ENCODE results near the gene TMEM170B.
A peak's percentile ranks its signal among the peaks of the same experiment; 100 is the strongest.

The TMEM170B gene

GRCh38 chr6:11575408-11576033, 38.0 kb downstream of the TMEM170B start:
- H3K4me1 ChIP-seq (ENCODE audit: insufficient read depth, low read length, poor library complexity, severe bottlenecking), result no peaks in the 10 kb centered on the region
- no peaks in the 10 kb centered on the region for H3K9me3 ChIP-seq (ENCODE audit: insufficient read depth, low read depth, low read length)
- no peak overlapping the region for H3K4me2 ChIP-seq (ENCODE audit: low read depth, low read length, poor library complexity, severe bottlenecking)
- no peaks in the 10 kb centered on the region for H3K27me3 ChIP-seq (ENCODE audit: insufficient read depth, low read length, poor library complexity, severe bottlenecking)
- no peaks in the 10 kb centered on the region for H3K79me2 ChIP-seq (ENCODE audit: insufficient read depth, low read length)
- no peaks in the 10 kb centered on the region for H3K9me2 ChIP-seq (replicated peaks; ENCODE audit: low read depth, low read length)
- TF ChIP-seq EZH2phosphoT487 (IDR thresholded peaks at IDR 0.05; ENCODE audit: borderline replicate concordance) (no peak), CTCF (conservative IDR thresholded peaks at IDR 0.05; ENCODE audit: low read length) (peak; percentile 96)
- H3K4me3 ChIP-seq (ENCODE audit: low read length, poor library complexity, severe bottlenecking), result no peak overlapping the region
- no peaks in the 10 kb centered on the region for H3F3A ChIP-seq (ENCODE audit: low read depth)
- H3K36me3 ChIP-seq (ENCODE audit: insufficient read depth, low read length), result peaks cover 42% of the 10 kb centered on the region; the same call in 1 of the 2 replicates
- H2AFZ ChIP-seq (ENCODE audit: low read length), result no peak overlapping the region
- no peaks in the 10 kb centered on the region for H4K20me1 ChIP-seq (ENCODE audit: insufficient read depth, low read length, poor library complexity, severe bottlenecking)
- no peak overlapping the region for H3K9ac ChIP-seq (ENCODE audit: low read depth, low read length, poor library complexity, severe bottlenecking)

- Histone ChIP-seq H3K4me2 (ENCODE audit: low read depth, low read length, poor library complexity, severe bottlenecking) (no peak overlapping the region), H3K9ac (ENCODE audit: low read depth, low read length, poor library complexity, severe bottlenecking) (no peak overlapping the region), H3K4me3 (ENCODE audit: low read length, poor library complexity, severe bottlenecking) (no peak overlapping the region), H3K9me3 (ENCODE audit: insufficient read depth, low read depth, low read length) (no peaks in the 10 kb centered on the region), H3K27me3 (ENCODE audit: insufficient read depth, low read length, poor library complexity, severe bottlenecking) (no peaks in the 10 kb centered on the region), H3K36me3 (ENCODE audit: insufficient read depth, low read length) (peaks cover 22% of the 10 kb centered on the region; the same call in 1 of the 2 replicates), H2AFZ (ENCODE audit: low read length) (no peak overlapping the region), H3K4me1 (ENCODE audit: insufficient read depth, low read length, poor library complexity, severe bottlenecking) (no peaks in the 10 kb centered on the region), H3F3A (ENCODE audit: low read depth) (no peaks in the 10 kb centered on the region), H4K20me1 (ENCODE audit: insufficient read depth, low read length, poor library complexity, severe bottlenecking) (no peaks in the 10 kb centered on the region), H3K9me2 (replicated peaks; ENCODE audit: low read depth, low read length) (no peaks in the 10 kb centered on the region), H3K79me2 (ENCODE audit: insufficient read depth, low read length) (no peaks in the 10 kb centered on the region)
- TF ChIP-seq EZH2phosphoT487 (IDR thresholded peaks at IDR 0.05; ENCODE audit: borderline replicate concordance) (no peak), CTCF (conservative IDR thresholded peaks at IDR 0.05; ENCODE audit: low read length) (no peak)
Observed at GRCh38 chr6:11580686-11581405, 43.3 kb downstream of the TMEM170B start.

- Histone ChIP-seq H3F3A (ENCODE audit: low read depth) (no peaks in the 10 kb centered on the region), H3K27me3 (ENCODE audit: insufficient read depth, low read length, poor library complexity, severe bottlenecking) (no peaks in the 10 kb centered on the region), H3K4me1 (ENCODE audit: insufficient read depth, low read length, poor library complexity, severe bottlenecking) (no peaks in the 10 kb centered on the region), H3K9me3 (ENCODE audit: insufficient read depth, low read depth, low read length) (no peaks in the 10 kb centered on the region), H4K20me1 (ENCODE audit: insufficient read depth, low read length, poor library complexity, severe bottlenecking) (no peaks in the 10 kb centered on the region), H3K4me2 (ENCODE audit: low read depth, low read length, poor library complexity, severe bottlenecking) (no peak overlapping the region), H3K36me3 (ENCODE audit: insufficient read depth, low read length) (no peaks in the 10 kb centered on the region), H2AFZ (ENCODE audit: low read length) (no peak overlapping the region), H3K9me2 (replicated peaks; ENCODE audit: low read depth, low read length) (no peaks in the 10 kb centered on the region), H3K4me3 (ENCODE audit: low read length, poor library complexity, severe bottlenecking) (no peak overlapping the region), H3K9ac (ENCODE audit: low read depth, low read length, poor library complexity, severe bottlenecking) (no peak overlapping the region), H3K79me2 (ENCODE audit: insufficient read depth, low read length) (no peaks in the 10 kb centered on the region)
- TF ChIP-seq CTCF (conservative IDR thresholded peaks at IDR 0.05; ENCODE audit: low read length) (no peak), EZH2phosphoT487 (IDR thresholded peaks at IDR 0.05; ENCODE audit: borderline replicate concordance) (no peak)
Observed at GRCh38 chr6:11584244-11584643, 46.7 kb downstream of the TMEM170B start.

All from Loucy (cell line).